Psoas muscle (tissue), 8 donors: ENCODE results near the gene CAMKMT. TPM values are rescaled to one million over a fixed set of nuclear protein-coding genes. Genes with fewer than 3 reads are reported as not detected.

Experiments used
- ATAC-seq, 4 donors: fragments of 200-7000 bp; cut with Tn5 transposase; one replicate each; pipeline ENCODE4 v1.9.1; 2020; ENCODE audit warnings: moderate library complexity in 3 of 4, mild to moderate bottlenecking in 2 of 4
- DNase-seq, 2 donors: peaks; one replicate each; pipeline ENCODE4 v3.0.0-alpha.2; 2020
- H3K27ac ChIP-seq: fragments of 200-600 bp; one replicate; pipeline ENCODE4 v1.8.0; 2022
- H3K27me3 ChIP-seq, 3 donors: fragments of 200-600 bp in 1 of 3; one replicate each; pipeline versions ENCODE4 v1.6.1 to v1.8.0; 2013 to 2022; ENCODE audit warnings: low read length in 2 of 3, mild to moderate bottlenecking in 2 of 3, moderate library complexity in 1 of 3; ENCODE audit not compliant: insufficient read depth in 3 of 3
- H3K36me3 ChIP-seq, 2 donors: fragments of 200-600 bp in 1 of 2; one replicate each; pipeline versions ENCODE4 v1.6.1 to v1.8.0; 2013 to 2022; ENCODE audit warnings: low read depth in 1 of 2, mild to moderate bottlenecking in 1 of 2, moderate library complexity in 1 of 2; ENCODE audit not compliant: insufficient read depth in 1 of 2
- H3K4me1 ChIP-seq: fragments of 200-600 bp; one replicate; pipeline ENCODE4 v1.8.0; 2022
- H3K4me3 ChIP-seq: fragments of 200-600 bp; one replicate; pipeline ENCODE4 v1.8.0; 2022; ENCODE audit warnings: mild to moderate bottlenecking
- H3K9me3 ChIP-seq: fragments of 200-600 bp; one replicate; pipeline ENCODE4 v1.8.0; 2022
- CTCF ChIP-seq: fragments of 200-600 bp; IDR thresholded peaks from one replicate; pipeline ENCODE4 v1.8.0; 2022; ENCODE audit warnings: antibody characterized with exemption
- WGBS, 3 donors: extraction: QIAGEN DNeasy Blood & Tissue Kit; methylation state at CpG; one replicate each; pipeline versions ENCODE4 v1.1.6 to v1.1.7; 2013; 5-methylcytosine and 5-hydroxymethylcytosine counted together
- intact Hi-C, 2 donors: fragments of 100-400 bp; cut with DNase I; formaldehyde crosslinking; loops; one replicate each; pipeline versions ENCODE4 v1.11.0 to v1.14.2; 2022
- polyA plus RNA-seq, 3 donors: library from polyadenylated mRNA; stranded (reverse); fragments of 200-250 nt; gene quantifications; one replicate each; pipeline ENCODE4 v1.2.3, GENCODE V29; 2013
- total RNA-seq, 4 donors: library from RNA; stranded (reverse); fragmentation: NEBNext Ultra II Directional in 2 of 4; extraction: Animal tissue kit (Norgen Biotek cat#: 25700) in 2 of 4; gene quantifications; one replicate each; pipeline versions ENCODE4 v1.2.1 to v1.2.4, GENCODE V29; 2021 to 2023
- donor health status: healthy with polysubstance abuse.
- donor health status: DM: no; HTN: no; CAD: no; lungs with moderate emphysema.
- donor health status: Bipolar disorder and iron deficiency.
- donor health status: healthy.
- donor health status: DM: yes; HTN: yes; CAD: no.
- donor health status: DM: no; HTN: no; CAD: no.
- donor health status: DM: no; HTN: no; CAD: no.
- donor health status: DM: yes; HTN: yes; CAD: no.

Gene CAMKMT
- total and polyA plus RNA-seq, 7 donors: 2.8 to 7.3 (median 4.5) TPM

GRCh38 chr2:44722026-44722625, 360.4 kb downstream of the CAMKMT start:
- Histone ChIP-seq H3K27me3 (no peaks in the 10 kb centered on the region), H3K27ac (no peak overlapping the region), H3K36me3 (no peaks in the 10 kb centered on the region), H3K4me1 (peaks cover 5% of the 10 kb centered on the region), H3K9me3 (no peaks in the 10 kb centered on the region), H3K4me3 (no peak overlapping the region)
- DNase-seq (no peak), ATAC-seq (no peak)
- no peak for TF ChIP-seq CTCF
- intact Hi-C loops: no loop called here
- WGBS, 3 donors: 90 to 92% (median 90%) methylated on average over 1 of the region's 1 CpG

DNA sequence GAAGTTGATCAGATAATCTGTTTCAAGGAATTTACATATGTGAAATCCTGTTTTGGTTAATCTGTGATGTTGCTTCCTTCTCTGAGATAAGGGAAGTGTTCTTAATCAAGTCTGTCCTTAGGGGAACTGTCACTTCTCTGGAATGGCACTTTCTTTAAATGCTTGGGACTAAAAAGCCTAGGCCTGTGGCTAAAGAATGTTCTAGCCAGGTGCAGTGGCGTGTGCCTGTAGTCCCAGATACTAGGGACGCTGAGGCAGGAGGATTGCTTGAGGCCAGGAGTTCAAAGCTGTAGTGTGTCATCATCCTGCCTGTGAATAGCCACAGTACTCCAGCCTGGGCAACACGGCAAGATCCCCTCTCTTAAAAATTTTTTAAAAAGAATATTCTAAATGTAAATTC, 362.2 kb downstream of the CAMKMT start:
- WGBS, 3 donors: 91 to 94% (median 93%) methylated on average over 3 of the region's 3 CpGs
- H3K27me3 ChIP-seq: no peaks in the 10 kb centered on the region
- no peaks in the 10 kb centered on the region for H3K9me3 ChIP-seq
- TF ChIP-seq CTCF: no peak
- no peak for DNase-seq
- no peak for ATAC-seq
- H3K4me3 ChIP-seq: no peak overlapping the region
- no peaks in the 10 kb centered on the region for H3K36me3 ChIP-seq
- H3K27ac ChIP-seq: no peak overlapping the region
- H3K4me1 ChIP-seq: peaks cover 5% of the 10 kb centered on the region
- intact Hi-C loops: no loop called here

GRCh38 chr2:44730593-44730992, 368.8 kb downstream of the CAMKMT start:
- no peak for TF ChIP-seq CTCF
- intact Hi-C loops: no loop called here
- DNase-seq (no peak), ATAC-seq (no peak)
- no peak overlapping the region for H3K4me3 ChIP-seq
- peaks cover 5% of the 10 kb centered on the region for H3K4me1 ChIP-seq
- H3K36me3 ChIP-seq: no peaks in the 10 kb centered on the region
- no peaks in the 10 kb centered on the region for H3K9me3 ChIP-seq
- no peak overlapping the region for H3K27ac ChIP-seq
- H3K27me3 ChIP-seq: no peaks in the 10 kb centered on the region

- H3K27me3 ChIP-seq: no peaks in the 10 kb centered on the region
- 89 to 96% (median 92%) methylated on average over 1 of the region's 1 CpG for WGBS, 3 donors
Observed at GRCh38 chr2:44731505-44731904, 369.8 kb downstream of the CAMKMT start.

More at GRCh38 chr2:44731505-44731904, 369.8 kb downstream of the CAMKMT start:
- peaks cover 3% of the 10 kb centered on the region for H3K9me3 ChIP-seq
- ATAC-seq (no peak), DNase-seq (no peak)
- H3K27ac ChIP-seq: no peak overlapping the region
- H3K36me3 ChIP-seq: no peaks in the 10 kb centered on the region
- no peak overlapping the region for H3K4me3 ChIP-seq
- peaks cover 1% of the 10 kb centered on the region for H3K4me1 ChIP-seq
- TF ChIP-seq CTCF: no peak
- intact Hi-C loops: no loop called here
